B cell (primary cell): Measurements from ENCODE around the gene NUP214.

Experiments
- CTCF ChIP-seq: fragments of 200-600 bp; IDR thresholded peaks from one replicate; pipeline ENCODE4 v1.8.0; 2022; ENCODE audit warnings: antibody characterized with exemption, mild to moderate bottlenecking
- EZH2 ChIP-seq: IDR thresholded peaks from 2 replicates; pipeline ENCODE4 v1.6.1; 2012; ENCODE audit warnings: borderline replicate concordance, low read depth, mild to moderate bottlenecking, moderate library complexity, low read length; ENCODE audit not compliant: insufficient read depth, poor library complexity, severe bottlenecking

- TF ChIP-seq CTCF (no peak), EZH2 (no peak)
These were observed 60.5 kb downstream of the NUP214 start for GRCh38 chr9:131185924-131186323.
